ENCODE data around the gene MRM3.
"Not testable (repeated sequence)": the region's sequence is repeated elsewhere in the genome, so short reads cannot be mapped to it uniquely, and the experiment has no call there.

The MRM3 gene

DNA sequence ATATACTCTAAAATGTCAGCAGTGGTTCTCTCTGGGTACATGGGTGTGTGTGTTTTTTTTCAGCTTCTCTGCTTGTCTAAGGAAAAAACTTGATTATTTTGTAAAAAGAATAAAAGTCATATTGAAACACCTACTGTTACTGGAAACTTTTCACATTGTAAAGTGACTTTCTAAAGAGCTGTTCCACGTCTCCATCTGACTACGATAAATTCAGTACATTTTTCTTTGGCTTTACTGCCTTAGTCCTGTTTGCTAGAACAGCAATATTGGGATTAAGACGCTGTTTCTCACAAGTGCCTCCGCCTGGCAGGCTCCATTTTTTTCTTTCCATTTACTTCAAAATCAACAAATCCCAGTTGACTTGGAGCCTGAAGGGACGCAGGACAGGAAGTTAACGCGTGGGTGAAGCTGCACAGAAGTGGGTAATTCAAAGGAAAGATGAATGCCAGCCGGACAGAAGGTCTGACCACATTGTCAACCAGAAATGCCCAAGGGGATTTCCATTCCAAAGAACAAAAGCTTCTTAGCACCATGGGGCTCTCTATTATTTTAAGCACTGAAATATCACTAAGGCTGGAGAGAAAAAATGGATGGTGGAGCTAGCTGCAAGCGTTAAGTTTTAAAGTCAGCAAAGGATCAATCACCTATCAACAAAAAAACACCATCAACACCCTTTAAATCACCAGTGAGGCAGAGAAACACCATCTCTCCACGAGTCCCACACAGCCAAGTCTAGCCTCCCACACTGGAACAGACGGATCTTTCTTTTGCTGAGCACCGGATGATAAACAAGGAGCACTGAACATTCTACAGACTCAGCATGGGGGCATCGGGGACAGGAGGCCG is 8.5 kb upstream of the MRM3 start:
- DNase-seq (no peak), ATAC-seq (replicated peaks) (no peak)
- Mint-ChIP-seq H3K4me1 (ENCODE audit: low read depth in 2 of 2) (peaks cover 7 to 9% of the 10 kb centered on the region in 2 donors), H3K9me3 (no peaks in the 10 kb centered on the region), H3K4me3 (no peak overlapping the region), H3K27me3 (no peaks in the 10 kb centered on the region), H3K27ac (no peak overlapping the region), H3K36me3 (ENCODE audit: insufficient read depth) (peaks cover 87% of the 10 kb centered on the region)

DNA sequence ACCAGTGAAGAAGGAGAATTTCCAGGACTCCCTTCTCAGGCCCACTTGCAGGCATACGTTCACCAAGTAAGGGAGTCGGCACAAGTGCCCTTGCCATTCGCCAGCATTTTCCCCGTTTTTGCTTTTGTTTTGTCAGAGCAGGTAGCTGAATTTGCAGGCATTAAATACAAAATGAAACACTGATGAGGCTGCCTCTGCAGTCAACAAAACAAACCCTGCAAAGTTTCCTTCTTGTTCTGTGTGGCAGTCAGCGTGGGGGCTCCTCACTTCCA is 7.9 kb upstream of the MRM3 start:
- H3K4me3 Mint-ChIP-seq, result no peak overlapping the region
- DNase-seq, result no peak
- H3K27me3 Mint-ChIP-seq, result no peaks in the 10 kb centered on the region
- peaks cover 7 to 9% of the 10 kb centered on the region in 2 donors for H3K4me1 Mint-ChIP-seq (ENCODE audit: low read depth in 2 of 2)
- H3K27ac Mint-ChIP-seq, result no peak overlapping the region
- peaks cover 87% of the 10 kb centered on the region for H3K36me3 Mint-ChIP-seq (ENCODE audit: insufficient read depth)
- no peak for ATAC-seq (replicated peaks)
- H3K9me3 Mint-ChIP-seq, result no peaks in the 10 kb centered on the region

DNA sequence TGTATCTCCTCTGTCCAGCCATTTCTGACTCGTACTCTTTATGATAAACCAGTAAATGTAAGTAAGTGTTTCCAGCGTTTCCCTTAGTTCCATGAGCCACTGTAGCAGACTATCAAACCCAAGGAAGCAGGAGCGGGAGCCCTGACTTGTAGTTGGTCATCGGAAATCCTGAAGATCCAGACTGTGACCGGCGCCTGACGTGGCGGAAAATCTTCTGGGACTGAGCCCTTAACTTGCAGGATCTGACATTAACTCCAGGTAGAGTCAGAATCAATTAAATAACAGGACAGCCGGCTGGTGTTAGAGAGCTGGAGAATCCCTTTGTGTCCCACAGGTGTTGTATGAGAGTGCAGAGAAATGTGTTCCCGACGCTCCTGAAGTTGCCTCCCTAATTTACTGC is 4.1 kb upstream of the MRM3 start:
- Mint-ChIP-seq H3K9me3 (no peaks in the 10 kb centered on the region), H3K4me1 (ENCODE audit: low read depth in 2 of 2) (peaks cover 20 to 22% of the 10 kb centered on the region in 2 donors), H3K27ac (no peak overlapping the region), H3K36me3 (ENCODE audit: insufficient read depth) (peaks cover 73% of the 10 kb centered on the region), H3K4me3 (no peak overlapping the region), H3K27me3 (no peaks in the 10 kb centered on the region)
- no peak for DNase-seq
- ATAC-seq (replicated peaks), result no peak

DNA sequence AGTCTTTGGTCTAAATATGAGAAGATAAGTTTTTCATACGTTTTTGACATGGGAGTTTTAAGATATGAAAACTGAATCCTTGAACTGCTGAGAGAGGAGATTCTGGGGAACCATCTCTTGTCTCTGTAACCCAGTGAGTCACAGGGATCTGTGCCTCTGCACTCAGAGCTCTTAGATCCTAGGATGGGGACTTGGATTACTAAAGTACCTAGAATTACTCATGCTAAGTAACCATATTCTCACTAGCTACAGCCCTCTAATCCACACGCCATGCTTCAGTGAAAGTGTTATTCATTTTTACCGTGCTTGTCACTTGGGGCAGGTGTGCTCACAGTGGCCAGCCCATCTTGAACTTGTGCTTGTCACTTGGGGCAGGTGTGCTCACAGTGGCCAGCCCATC is 2.0 kb downstream of the MRM3 start:
- peaks cover 15 to 33% of the 10 kb centered on the region in 2 donors for H3K4me1 Mint-ChIP-seq (ENCODE audit: low read depth in 2 of 2)
- peaks cover 36% of the 10 kb centered on the region for H3K36me3 Mint-ChIP-seq (ENCODE audit: insufficient read depth)
- no peaks in the 10 kb centered on the region for H3K9me3 Mint-ChIP-seq
- DNase-seq, result no peak
- H3K27me3 Mint-ChIP-seq, result no peaks in the 10 kb centered on the region
- ATAC-seq (replicated peaks), result no peak
- no peak overlapping the region for H3K27ac Mint-ChIP-seq
- H3K4me3 Mint-ChIP-seq, result peak overlapping the region; percentile 59 to 99

DNA sequence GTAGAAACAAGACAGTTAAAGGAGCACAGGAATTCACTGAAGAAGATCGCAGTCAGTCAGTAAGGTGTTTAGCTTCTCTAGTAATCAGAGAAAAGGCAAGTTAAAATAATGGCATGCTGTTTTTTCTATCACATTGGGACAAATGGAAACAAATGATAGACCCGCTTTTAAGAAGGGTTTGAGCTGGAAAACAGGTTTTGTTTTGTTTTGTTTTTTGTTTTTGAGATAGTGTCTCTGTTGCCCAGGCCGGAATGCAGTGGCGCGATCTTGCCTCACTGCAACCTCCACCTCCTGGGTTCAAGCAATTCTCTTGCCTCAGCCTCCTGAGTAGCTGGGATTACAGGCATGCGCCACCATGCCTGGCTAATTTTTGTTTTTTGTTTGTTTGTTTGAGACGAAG is 3.7 kb downstream of the MRM3 start:
- Mint-ChIP-seq H3K36me3 (ENCODE audit: insufficient read depth) (peaks cover 40% of the 10 kb centered on the region), H3K4me1 (ENCODE audit: low read depth in 2 of 2) (peaks cover 16 to 28% of the 10 kb centered on the region in 2 donors)
- not testable (repeated sequence) for H3K9me3 Mint-ChIP-seq; DNase-seq; H3K27me3 Mint-ChIP-seq; H3K27ac Mint-ChIP-seq; H3K4me3 Mint-ChIP-seq; ATAC-seq (replicated peaks)

DNA sequence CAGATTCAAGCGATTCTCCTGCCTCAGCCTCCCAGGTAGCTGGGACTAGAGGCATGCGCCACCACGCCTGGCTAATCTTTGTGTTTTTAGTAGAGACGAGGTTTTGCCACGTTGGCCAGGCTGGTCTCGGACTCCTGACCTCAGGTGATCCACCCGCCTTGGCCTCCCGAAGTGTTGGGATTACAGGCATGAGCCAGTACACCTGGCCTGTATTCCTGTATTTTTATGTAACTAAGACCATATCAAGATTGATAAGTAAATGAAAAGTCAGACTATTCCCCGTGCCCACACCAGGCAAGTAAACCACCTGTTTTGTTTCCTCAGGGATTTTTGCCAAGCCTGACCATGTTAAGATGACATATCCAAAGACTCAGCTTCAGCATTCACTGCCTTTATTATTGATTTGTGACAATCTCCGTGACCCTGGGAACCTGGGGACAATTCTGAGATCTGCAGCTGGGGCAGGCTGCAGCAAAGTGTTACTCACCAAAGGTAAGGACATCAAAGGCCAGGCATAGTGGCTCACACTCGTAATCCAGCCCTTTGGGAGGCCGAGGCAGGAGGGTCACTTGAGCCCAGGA is 5.6 kb downstream of the MRM3 start:
- Mint-ChIP-seq H3K27ac (no peak overlapping the region), H3K27me3 (no peaks in the 10 kb centered on the region), H3K4me3 (no peak overlapping the region), H3K9me3 (no peaks in the 10 kb centered on the region), H3K36me3 (ENCODE audit: insufficient read depth) (peaks cover 29% of the 10 kb centered on the region), H3K4me1 (ENCODE audit: low read depth in 2 of 2) (peaks cover 6 to 18% of the 10 kb centered on the region in 2 donors)
- ATAC-seq (replicated peaks), result no peak
- no peak for DNase-seq

DNA sequence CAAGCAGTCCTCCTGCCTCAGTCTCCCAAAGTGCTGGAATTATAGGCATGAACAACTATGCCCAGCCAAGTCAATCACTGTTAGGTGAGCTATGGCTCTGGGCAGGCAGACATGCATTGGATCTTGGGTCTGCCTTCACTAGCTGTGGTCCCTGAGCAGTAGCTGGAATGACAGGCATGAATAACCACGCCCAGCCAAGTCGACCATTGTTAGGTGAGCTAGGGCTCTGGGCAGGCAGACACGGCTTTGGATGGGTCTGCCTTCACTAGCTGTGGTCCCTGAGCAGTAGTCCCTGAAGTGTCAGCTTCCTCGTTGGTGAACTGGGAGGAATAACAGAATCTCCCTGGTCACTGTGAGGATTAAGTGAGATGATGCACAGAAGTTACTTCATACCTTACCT is 6.4 kb downstream of the MRM3 start:
- H3K4me3 Mint-ChIP-seq, result no peak overlapping the region
- no peak for ATAC-seq (replicated peaks)

DNA sequence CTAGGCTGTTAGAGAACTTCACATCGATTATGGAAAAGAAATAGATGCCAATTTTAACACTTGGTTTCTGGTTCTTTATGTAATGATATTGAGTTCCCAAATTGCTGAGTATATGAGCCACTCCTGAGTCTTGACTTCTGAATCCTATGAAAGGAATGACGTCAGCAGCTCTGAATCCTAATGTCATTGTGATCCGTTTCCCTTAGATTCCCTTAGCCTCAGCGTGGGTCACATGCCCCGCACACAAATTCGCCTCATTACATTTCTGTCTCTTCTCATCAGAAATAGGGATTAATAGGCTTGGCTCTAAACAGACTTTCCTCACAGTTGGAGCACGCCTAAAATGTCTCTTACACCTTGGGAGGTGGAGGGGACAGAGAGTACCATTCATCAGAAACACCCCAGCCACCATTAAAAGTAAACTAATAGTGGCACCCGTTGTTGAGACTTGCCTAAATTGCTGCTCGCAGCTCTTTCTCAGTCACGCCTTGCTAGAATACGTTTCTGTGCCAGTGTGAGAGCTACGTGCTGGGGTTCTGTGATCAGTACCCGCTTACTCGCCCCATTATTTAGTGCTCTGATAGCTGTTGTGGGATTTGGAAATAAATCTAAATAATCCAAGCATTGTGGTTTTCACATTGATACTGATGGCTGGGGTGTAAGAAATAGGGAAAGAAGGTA is 7.1 kb downstream of the MRM3 start:
- H3K27ac Mint-ChIP-seq, result no peak overlapping the region
- H3K4me3 Mint-ChIP-seq, result no peak overlapping the region
- no peak for DNase-seq
- no peaks in the 10 kb centered on the region for H3K27me3 Mint-ChIP-seq
- no peaks in the 10 kb centered on the region for H3K9me3 Mint-ChIP-seq
- ATAC-seq (replicated peaks), result no peak
- H3K36me3 Mint-ChIP-seq (ENCODE audit: insufficient read depth), result peaks cover 31% of the 10 kb centered on the region
- peaks cover 2 to 11% of the 10 kb centered on the region in 2 donors for H3K4me1 Mint-ChIP-seq (ENCODE audit: low read depth in 2 of 2)

More for the DNA sequence above, 6.4 kb downstream of the MRM3 start:
- peaks cover 2 to 11% of the 10 kb centered on the region in 2 donors for H3K4me1 Mint-ChIP-seq (ENCODE audit: low read depth in 2 of 2)
- H3K36me3 Mint-ChIP-seq (ENCODE audit: insufficient read depth), result peaks cover 31% of the 10 kb centered on the region
- no peaks in the 10 kb centered on the region for H3K9me3 Mint-ChIP-seq
- DNase-seq, result no peak
- no peaks in the 10 kb centered on the region for H3K27me3 Mint-ChIP-seq
- H3K27ac Mint-ChIP-seq, result no peak overlapping the region

DNA sequence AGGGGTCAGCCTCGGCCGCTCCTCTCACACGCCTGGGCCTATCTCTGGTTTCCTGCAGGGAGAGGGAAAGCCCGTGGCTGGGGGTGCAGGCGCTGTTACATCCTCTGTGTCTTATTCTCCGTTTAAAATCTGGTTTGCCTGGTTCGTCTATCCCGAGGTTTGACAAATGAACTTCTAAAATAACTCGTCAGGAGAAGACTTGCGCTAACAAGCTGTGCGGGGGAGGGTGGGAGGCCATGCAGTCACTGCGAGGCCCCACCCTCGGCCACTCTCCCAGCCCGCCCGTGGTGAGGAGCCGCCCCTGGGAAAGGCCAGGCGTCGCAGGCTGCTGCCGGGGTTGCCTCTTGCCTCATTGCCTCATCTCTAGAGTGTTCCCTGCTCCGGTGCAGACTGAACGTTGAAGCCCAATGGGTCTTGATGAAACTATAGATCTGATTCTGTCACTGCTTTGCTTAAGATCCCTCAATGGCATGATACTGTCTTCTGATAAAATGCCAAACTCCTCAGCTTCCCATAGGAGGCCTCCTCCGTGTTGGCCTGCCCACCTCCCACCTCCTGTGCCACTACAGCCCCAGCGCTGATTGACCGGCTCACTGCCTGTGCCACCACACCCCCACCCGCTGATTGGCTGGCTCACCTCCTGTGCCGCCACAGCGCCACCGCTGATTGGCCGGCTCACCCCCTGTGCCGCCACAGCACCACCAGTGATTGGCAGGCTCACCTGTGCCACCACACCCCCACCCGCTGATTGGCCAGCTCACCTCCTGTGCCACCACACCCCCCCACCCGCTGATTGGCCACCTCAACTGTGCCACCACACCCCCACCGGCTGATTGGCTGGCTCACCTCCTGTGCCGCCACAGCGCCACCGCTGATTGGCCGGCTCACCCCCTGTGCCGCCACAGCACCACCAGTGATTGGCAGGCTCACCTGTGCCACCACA is 8.0 kb downstream of the MRM3 start:
- not testable (repeated sequence) for DNase-seq; H3K4me3 Mint-ChIP-seq; ATAC-seq (replicated peaks); H3K27me3 Mint-ChIP-seq; H3K4me1 Mint-ChIP-seq (ENCODE audit: low read depth in 2 of 2); H3K27ac Mint-ChIP-seq; H3K9me3 Mint-ChIP-seq
- H3K36me3 Mint-ChIP-seq (ENCODE audit: insufficient read depth), result peaks cover 37% of the 10 kb centered on the region

DNA sequence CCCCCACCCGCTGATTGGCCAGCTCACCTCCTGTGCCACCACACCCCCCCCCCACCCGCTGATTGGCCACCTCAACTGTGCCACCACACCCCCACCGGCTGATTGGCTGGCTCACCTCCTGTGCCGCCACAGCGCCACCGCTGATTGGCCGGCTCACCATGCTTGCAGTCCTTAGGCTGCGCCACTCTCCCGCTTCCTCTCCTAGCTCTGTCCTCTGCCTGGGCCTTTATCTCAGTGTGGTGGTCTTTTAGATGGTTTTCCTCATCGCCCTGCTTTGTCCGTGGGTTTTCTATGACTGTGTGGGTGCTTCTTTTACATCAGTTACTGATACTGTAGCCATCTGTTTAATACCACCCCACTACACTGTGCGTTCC is 8.7 kb downstream of the MRM3 start:
- H3K27ac Mint-ChIP-seq; H3K9me3 Mint-ChIP-seq; H3K27me3 Mint-ChIP-seq; H3K4me1 Mint-ChIP-seq (ENCODE audit: low read depth in 2 of 2); DNase-seq; ATAC-seq (replicated peaks); H3K4me3 Mint-ChIP-seq: not testable (repeated sequence)
- H3K36me3 Mint-ChIP-seq (ENCODE audit: insufficient read depth), result peaks cover 37% of the 10 kb centered on the region

DNA sequence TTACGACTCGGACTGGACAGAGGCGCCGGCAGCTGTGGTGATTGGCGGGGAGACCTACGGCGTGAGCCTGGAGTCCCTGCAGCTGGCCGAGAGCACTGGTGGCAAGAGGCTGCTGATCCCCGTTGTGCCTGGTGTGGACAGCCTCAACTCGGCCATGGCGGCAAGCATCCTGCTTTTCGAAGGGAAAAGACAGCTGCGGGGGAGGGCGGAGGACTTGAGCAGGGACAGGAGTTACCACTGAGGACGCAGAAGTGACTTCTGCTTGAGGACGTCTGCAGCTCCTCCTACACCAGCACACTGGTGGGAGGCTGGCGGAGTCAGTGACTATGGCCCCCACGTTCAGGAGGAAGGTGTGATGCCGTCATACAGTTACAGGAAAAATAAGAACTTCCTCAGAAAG is 9.7 kb downstream of the MRM3 start:
- no peak overlapping the region for H3K27ac Mint-ChIP-seq
- no peak overlapping the region for H3K4me3 Mint-ChIP-seq
- peaks cover 34% of the 10 kb centered on the region for H3K36me3 Mint-ChIP-seq (ENCODE audit: insufficient read depth)
- DNase-seq (no peak), ATAC-seq (replicated peaks) (no peak)
- H3K9me3 Mint-ChIP-seq, result no peaks in the 10 kb centered on the region
- peaks cover 4 to 8% of the 10 kb centered on the region in 2 donors for H3K4me1 Mint-ChIP-seq (ENCODE audit: low read depth in 2 of 2)
- H3K27me3 Mint-ChIP-seq, result no peaks in the 10 kb centered on the region

DNA sequence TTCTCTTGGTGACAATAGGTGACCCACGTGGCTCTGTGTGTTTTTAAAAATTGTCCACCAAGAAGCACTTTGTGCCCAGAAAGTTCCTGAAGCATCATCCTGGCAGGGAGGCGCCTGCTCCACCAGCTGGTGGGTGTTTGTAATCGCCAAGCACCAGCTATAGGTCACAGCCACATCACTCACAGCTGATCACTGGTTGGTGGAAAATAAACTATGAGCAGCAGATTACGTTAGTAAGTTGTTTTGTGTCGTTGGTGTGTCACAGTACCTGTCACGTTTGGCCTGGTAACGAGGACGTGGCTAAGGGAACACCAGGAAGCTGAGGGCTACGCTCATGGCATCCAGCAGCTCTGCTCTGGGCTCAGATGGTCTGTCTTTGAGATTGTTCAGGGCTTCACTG is 10.1 kb downstream of the MRM3 start:
- DNase-seq (no peak), ATAC-seq (replicated peaks) (no peak)
- Mint-ChIP-seq H3K9me3 (no peaks in the 10 kb centered on the region), H3K4me1 (ENCODE audit: low read depth in 2 of 2) (peaks cover 1 to 8% of the 10 kb centered on the region in 2 donors), H3K36me3 (ENCODE audit: insufficient read depth) (peaks cover 32% of the 10 kb centered on the region), H3K27me3 (no peaks in the 10 kb centered on the region), H3K4me3 (no peak overlapping the region), H3K27ac (peak overlapping the region in 1 of 2 donors; percentile 26)

DNA sequence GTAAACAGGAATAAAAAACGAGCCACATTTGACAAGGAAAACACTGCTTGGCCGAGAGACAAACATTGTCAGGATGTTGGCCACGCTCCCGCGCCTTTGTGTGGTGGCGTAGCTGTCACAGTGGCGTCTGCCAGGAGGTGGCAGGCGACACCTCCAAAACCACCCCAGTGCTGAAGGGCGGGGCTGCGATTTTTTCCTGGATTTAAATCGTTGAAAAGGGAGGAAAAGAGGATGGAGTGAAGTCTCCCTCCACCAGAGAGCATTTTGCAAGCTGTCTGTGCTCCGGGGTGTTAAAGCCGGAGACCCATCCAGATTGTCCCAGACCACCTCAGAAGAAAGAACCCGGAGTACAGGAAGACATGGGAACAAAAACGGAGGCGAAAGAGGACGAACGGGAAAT is 12.7 kb downstream of the MRM3 start:
- Mint-ChIP-seq H3K4me1 (ENCODE audit: low read depth in 2 of 2) (peaks cover 0 to 8% of the 10 kb centered on the region in 2 donors), H3K36me3 (ENCODE audit: insufficient read depth) (peaks cover 21% of the 10 kb centered on the region), H3K27me3 (no peaks in the 10 kb centered on the region), H3K27ac (peak overlapping the region in 1 of 2 donors; percentile 82), H3K4me3 (no peak overlapping the region), H3K9me3 (no peaks in the 10 kb centered on the region)
- DNase-seq (peak in 1 of 3 experiments; percentile 23), ATAC-seq (replicated peaks) (peak; percentile 56)

Data from effector memory CD8-positive, alpha-beta T cell (primary cell).